Activated CD8-positive, alpha-beta T cell treated with anti-CD3 and anti-CD28 coated beads, Interleukin-2, amount 10 ng/mL, durations not matched to agents 7 days and 5 days (primary cell): Measurements from ENCODE around the gene NR0B1. TPM values are rescaled to one million over a fixed set of nuclear protein-coding genes. Genes with fewer than 3 reads are reported as not detected.

Experiments used
- ATAC-seq: fragments of 150-1000 bp; cut with Tn5 transposase; one replicate; pipeline ENCODE4 v1.10.0; 2021; ENCODE audit warnings: moderate library complexity
- CTCF ChIA-PET: fragments of 350-600 bp; sonication (Branson Sonifier 250); formaldehyde crosslinking; loops from one replicate; lab custom pipeline; 2021; ENCODE audit warnings: antibody characterized with exemption; lab: Charles Lee
- POLR2A ChIA-PET: fragments of 350-600 bp; sonication (Branson Sonifier 250); formaldehyde crosslinking; loops from one replicate; lab custom pipeline; 2021; ENCODE audit warnings: antibody characterized with exemption; lab: Charles Lee
- DNase-seq: peaks from one replicate; pipeline ENCODE4 v3.0.0-alpha.2; 2020
- H3K27ac Mint-ChIP-seq: one replicate; pipeline ENCODE4 v1.8.0; 2021; ENCODE audit warnings: mild to moderate bottlenecking, mixed read lengths
- H3K27me3 Mint-ChIP-seq: one replicate; pipeline ENCODE4 v1.8.0; 2021; ENCODE audit warnings: low read depth, mixed read lengths
- H3K36me3 Mint-ChIP-seq: one replicate; pipeline ENCODE4 v1.8.0; 2021; ENCODE audit warnings: low read depth, mixed read lengths
- H3K4me1 Mint-ChIP-seq: one replicate; pipeline ENCODE4 v1.8.0; 2021; ENCODE audit warnings: low read depth, mixed read lengths
- H3K4me3 Mint-ChIP-seq: one replicate; pipeline ENCODE4 v1.8.0; 2021; ENCODE audit warnings: mild to moderate bottlenecking, mixed read lengths
- H3K9me3 Mint-ChIP-seq: one replicate; pipeline ENCODE4 v1.8.0; 2022; ENCODE audit warnings: mixed read lengths; ENCODE audit not compliant: insufficient read depth
- total RNA-seq, 2 experiments: library from RNA; stranded (reverse); gene quantifications; one replicate each; pipeline ENCODE4 v1.2.3, GENCODE V29; 2021

NR0B1 gene
- total RNA-seq, 2 experiments from 2014 or later, result not detected

DNA sequence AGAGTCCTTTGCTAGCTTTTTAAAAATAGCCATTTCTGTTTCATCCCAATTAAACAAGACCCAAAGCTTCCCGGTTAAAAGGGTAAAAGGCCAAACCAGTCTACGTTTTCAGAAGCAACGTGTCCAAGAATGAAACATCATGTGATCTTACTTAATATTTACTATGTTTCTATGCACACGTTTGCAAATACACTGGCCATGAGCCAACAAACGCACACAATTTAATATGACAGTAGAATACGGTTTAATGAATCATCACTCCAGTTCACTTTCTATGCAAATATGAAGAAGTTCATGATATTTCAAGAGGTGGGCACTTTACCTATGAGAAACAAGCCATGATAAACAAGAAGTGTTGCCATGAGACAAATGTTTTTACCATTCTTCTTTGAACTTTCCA is 4.3 kb downstream of the NR0B1 start:
- DNase-seq (no peak), ATAC-seq (no peak)
- Mint-ChIP-seq H3K9me3 (no peaks in the 10 kb centered on the region), H3K36me3 (no peaks in the 10 kb centered on the region), H3K4me1 (no peaks in the 10 kb centered on the region), H3K27me3 (peaks cover 9% of the 10 kb centered on the region), H3K27ac (no peak overlapping the region), H3K4me3 (no peak overlapping the region)
- CTCF ChIA-PET, result no interaction called here
- POLR2A ChIA-PET, result no interaction called here

DNA sequence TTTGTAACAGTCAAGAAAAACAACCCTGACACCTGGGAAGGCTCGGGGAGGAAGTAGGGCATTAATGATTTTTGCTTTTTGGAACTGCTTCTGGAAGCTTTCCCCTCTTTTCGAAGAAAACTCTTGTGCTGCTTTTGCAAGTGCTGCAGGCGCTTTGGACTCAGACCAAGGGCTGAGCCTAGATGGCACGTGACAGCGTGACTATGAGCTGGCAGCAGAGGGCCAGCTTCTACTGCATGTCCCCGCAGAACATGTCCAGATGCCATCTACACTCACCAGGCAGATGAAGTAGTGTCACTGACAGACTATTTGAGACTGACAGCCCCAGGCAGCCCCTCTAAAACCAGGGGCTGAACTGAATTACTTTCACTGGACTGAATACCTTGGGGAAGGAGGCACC is 6.2 kb downstream of the NR0B1 start:
- H3K36me3 Mint-ChIP-seq, result no peaks in the 10 kb centered on the region
- DNase-seq (no peak), ATAC-seq (no peak)
- H3K4me1 Mint-ChIP-seq, result no peaks in the 10 kb centered on the region
- ChIA-PET POLR2A (interaction anchor here (0.6 kb wide), 1 partner anchor 231 kb away, joined by 3 read pairs; no protein-coding TSS in a partner anchor), CTCF (no interaction called here)
- H3K27me3 Mint-ChIP-seq, result peaks cover 5% of the 10 kb centered on the region
- no peak overlapping the region for H3K4me3 Mint-ChIP-seq
- no peak overlapping the region for H3K27ac Mint-ChIP-seq
- H3K9me3 Mint-ChIP-seq, result no peaks in the 10 kb centered on the region

DNA sequence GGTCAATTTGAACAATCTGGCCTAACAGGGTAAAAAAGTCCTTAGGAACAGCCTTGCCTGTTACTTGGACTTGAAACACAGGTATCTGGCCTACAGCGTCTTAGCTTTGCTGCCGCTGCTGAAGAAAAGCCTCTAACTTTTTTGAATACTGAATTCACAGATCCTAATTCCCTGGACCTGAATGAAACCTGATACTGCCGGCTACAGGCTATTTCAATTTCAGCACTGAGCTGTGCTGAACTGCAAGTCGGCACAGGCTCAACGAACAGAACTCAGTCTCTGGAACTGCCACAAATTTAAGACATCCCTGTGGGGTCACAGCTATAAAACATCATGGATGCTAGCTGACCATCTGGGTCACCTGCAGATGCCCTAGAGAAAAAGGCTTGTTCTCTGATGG is 7.2 kb downstream of the NR0B1 start:
- Mint-ChIP-seq H3K4me1 (no peaks in the 10 kb centered on the region), H3K27me3 (peaks cover 3% of the 10 kb centered on the region), H3K9me3 (no peaks in the 10 kb centered on the region), H3K27ac (no peak overlapping the region), H3K4me3 (no peak overlapping the region), H3K36me3 (no peaks in the 10 kb centered on the region)
- POLR2A ChIA-PET, result no interaction called here
- CTCF ChIA-PET, result no interaction called here
- ATAC-seq (no peak), DNase-seq (no peak)

DNA sequence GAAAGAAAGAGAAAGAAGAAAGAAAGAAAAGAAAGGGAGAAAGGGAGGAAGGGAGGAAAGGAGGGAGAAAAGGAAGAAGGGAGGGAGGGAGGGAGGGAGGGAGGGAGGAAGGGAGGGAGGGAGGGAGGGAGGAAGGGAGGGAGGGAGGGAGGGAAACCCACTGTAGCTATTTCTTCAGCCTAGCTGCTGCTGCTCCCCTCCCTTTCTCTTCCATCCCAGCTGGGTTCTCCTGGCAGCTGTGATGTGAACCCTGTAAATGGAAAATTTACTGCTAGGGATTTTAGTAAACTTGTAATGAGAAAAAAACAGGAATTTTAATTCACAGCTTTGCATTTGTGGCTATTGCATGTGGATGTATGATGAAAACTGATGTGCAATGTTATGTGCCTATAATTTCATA is 8.0 kb downstream of the NR0B1 start:
- Mint-ChIP-seq H3K4me3 (no peak overlapping the region), H3K27ac (no peak overlapping the region), H3K36me3 (no peaks in the 10 kb centered on the region), H3K27me3 (no peaks in the 10 kb centered on the region), H3K9me3 (no peaks in the 10 kb centered on the region), H3K4me1 (no peaks in the 10 kb centered on the region)
- ChIA-PET CTCF (no interaction called here), POLR2A (no interaction called here)
- ATAC-seq (no peak), DNase-seq (no peak)

DNA sequence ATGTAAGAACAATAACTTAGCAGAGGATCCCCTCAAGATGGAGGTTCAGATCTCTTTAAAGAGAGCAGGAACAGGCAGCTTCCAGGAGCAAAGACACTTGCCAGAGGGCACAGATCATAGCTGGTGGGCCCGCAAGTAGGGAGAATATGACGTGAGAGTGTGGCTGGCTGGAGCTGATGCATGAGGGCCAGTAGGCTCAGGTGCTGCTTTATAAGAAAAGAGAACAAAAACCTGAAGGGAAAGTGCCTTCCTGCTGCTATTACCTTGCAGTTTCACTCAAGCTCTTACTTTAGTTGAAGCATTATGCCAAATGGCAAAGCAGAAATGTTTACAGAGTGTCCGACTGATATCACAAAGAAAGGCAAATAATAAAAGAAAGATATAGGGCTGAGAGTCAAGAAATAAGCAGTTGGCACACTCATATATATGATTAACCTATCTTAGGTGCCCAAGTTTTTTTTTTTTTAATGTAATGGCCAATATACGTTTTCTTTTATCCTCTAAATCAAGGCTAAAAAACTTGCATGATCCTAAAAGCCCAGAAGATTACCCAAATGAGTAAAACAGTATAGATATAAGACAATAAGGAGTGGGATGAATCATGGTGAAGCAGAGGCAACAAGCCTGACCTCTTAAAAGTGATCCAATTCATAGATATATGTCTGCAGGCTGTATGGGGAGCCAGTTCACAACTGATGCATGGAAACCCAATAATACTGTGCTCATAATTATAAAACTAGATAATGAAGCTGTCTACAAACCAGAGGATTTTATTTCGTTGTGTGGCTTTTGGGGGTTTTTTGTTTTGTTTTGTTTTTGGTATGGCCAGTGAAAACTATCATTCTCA is 12.6 kb downstream of the NR0B1 start:
- DNase-seq (no peak), ATAC-seq (no peak)
- H3K36me3 Mint-ChIP-seq, result no peaks in the 10 kb centered on the region
- no peaks in the 10 kb centered on the region for H3K27me3 Mint-ChIP-seq
- H3K27ac Mint-ChIP-seq, result no peak overlapping the region
- CTCF ChIA-PET, result no interaction called here
- H3K9me3 Mint-ChIP-seq, result no peaks in the 10 kb centered on the region
- no peak overlapping the region for H3K4me3 Mint-ChIP-seq
- POLR2A ChIA-PET, result no interaction called here
- H3K4me1 Mint-ChIP-seq, result no peaks in the 10 kb centered on the region

DNA sequence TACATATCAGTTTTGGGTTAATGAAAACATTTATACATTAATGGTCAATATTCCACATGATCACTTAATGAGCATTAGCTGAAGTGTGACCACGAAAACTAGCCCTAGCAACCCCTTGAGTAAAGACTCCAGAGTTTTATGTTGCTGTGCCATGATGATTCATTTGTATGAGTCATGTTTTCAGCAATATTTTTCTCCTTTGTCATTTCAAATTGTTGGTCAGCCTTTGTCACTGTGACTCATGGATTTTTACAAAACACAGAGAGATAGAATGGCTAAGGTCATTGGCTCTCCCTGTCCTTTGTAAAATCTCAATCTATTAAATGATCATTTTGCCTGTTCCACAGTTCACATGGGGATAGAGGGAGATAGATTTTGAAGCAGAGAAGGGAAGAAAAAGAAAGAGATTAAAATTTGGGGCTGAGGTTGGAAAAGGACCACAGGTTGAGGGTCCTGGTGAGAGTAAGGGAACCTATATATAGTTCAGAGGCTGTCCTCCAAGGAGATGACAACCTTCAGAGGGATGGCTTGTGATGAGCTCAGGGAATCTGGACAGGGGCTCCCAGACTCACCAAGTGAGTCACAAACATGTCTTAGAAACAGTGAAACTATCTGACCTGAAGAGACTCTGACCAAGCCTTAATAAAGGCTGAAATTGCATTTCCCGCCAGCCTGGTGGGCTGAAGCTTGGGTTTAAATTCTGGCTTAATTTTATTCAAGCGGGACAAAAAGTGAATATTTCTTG is 25.6 kb downstream of the NR0B1 start:
- H3K4me1 Mint-ChIP-seq, result no peaks in the 10 kb centered on the region
- CTCF ChIA-PET, result interaction anchor here (0.6 kb wide), 1 partner anchor 132 kb away, joined by 3 read pairs; no protein-coding TSS in a partner anchor
- no peak overlapping the region for H3K27ac Mint-ChIP-seq
- H3K4me3 Mint-ChIP-seq, result no peak overlapping the region
- no peaks in the 10 kb centered on the region for H3K36me3 Mint-ChIP-seq
- no peak for DNase-seq
- POLR2A ChIA-PET, result no interaction called here
- no peaks in the 10 kb centered on the region for H3K9me3 Mint-ChIP-seq
- no peaks in the 10 kb centered on the region for H3K27me3 Mint-ChIP-seq
- ATAC-seq, result no peak

DNA sequence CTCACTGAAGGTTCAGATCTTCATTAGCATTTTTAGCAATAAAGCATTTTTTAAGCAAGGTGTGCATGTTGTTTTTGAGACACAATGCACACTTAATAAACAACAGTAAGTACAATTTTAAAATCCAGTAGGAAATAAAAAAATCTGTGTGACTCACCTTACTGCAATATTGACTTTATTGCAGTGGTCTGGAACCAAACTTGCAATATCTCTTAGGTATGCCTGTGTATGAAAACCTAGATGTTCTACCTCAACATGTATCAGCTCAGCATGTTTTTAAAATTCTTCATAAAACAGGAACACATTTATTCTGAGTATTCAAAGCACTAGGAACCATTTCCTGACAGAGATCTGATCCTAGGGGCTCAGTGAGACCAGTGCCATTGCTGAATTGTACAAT is 26.7 kb downstream of the NR0B1 start:
- ChIA-PET POLR2A (no interaction called here), CTCF (no interaction called here)
- ATAC-seq (no peak), DNase-seq (no peak)
- H3K36me3 Mint-ChIP-seq, result no peaks in the 10 kb centered on the region
- H3K4me1 Mint-ChIP-seq, result no peaks in the 10 kb centered on the region
- no peak overlapping the region for H3K27ac Mint-ChIP-seq
- H3K9me3 Mint-ChIP-seq, result no peaks in the 10 kb centered on the region
- no peaks in the 10 kb centered on the region for H3K27me3 Mint-ChIP-seq
- no peak overlapping the region for H3K4me3 Mint-ChIP-seq

DNA sequence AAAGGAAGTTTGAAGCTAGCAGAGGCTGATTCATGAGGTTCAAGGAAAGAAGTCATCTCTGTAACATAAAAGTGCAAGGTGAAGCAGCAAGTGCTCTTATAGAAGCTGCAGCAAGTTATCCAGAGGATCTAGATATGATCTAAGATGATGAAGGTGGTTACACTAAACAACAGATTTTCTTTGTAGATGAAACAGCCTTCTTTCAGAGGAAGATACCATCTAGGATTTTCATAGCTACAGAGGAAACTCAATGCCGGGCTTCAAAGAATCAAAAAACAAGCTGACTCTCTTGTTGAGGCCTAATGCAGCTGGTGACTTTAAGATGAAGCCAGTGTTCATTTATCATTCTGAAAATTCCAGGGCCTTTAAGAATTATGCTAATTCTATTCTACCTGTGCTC is 28.8 kb downstream of the NR0B1 start:
- CTCF ChIA-PET, result no interaction called here
- Mint-ChIP-seq H3K27me3 (no peaks in the 10 kb centered on the region), H3K4me1 (no peaks in the 10 kb centered on the region), H3K9me3 (no peaks in the 10 kb centered on the region), H3K4me3 (no peak overlapping the region), H3K36me3 (no peaks in the 10 kb centered on the region), H3K27ac (no peak overlapping the region)
- ATAC-seq (no peak), DNase-seq (no peak)
- POLR2A ChIA-PET, result no interaction called here

DNA sequence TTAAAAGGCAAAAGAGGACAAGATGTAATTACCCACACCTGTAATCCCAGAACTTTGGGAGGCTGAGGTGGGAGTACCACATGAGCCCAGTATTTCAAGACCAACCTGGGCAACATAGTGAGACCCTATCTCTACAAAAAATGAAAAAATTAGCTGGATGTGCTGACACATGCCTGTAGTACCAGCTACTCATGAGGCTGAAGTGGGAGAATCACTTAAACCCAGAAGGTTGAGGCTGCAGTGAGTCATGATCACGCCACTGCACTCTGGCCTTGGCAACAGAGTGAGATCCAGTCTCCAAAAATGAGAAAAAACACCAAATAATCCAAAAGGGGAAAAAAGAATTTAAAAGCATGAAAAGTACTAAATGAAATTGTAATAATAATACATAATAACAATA is 30.8 kb downstream of the NR0B1 start:
- no peaks in the 10 kb centered on the region for H3K9me3 Mint-ChIP-seq
- DNase-seq, result no peak
- no peak overlapping the region for H3K4me3 Mint-ChIP-seq
- H3K4me1 Mint-ChIP-seq, result no peaks in the 10 kb centered on the region
- CTCF ChIA-PET, result no interaction called here
- H3K27me3 Mint-ChIP-seq, result no peaks in the 10 kb centered on the region
- no peak overlapping the region for H3K27ac Mint-ChIP-seq
- POLR2A ChIA-PET, result no interaction called here
- H3K36me3 Mint-ChIP-seq, result no peaks in the 10 kb centered on the region
- ATAC-seq, result no peak

DNA sequence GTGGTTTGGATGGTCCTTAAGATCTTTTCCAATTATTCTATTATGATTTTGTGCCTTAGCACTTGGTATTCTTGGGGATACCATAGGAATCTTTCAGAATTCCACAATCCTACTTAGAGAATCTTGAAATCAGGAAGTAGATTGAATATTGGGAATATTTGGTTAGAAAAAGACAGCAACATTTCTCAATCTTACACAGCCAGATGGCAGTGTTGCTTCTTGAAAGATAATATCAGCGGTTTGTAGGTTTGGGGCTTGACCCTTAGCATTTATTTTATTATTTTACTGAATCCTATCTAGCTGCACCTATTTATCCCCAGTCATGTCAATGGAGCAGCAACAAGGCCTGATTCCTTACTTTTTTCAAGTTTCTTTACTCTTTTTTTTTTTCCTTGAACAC is 33.7 kb downstream of the NR0B1 start:
- Mint-ChIP-seq H3K4me1 (no peaks in the 10 kb centered on the region), H3K27me3 (no peaks in the 10 kb centered on the region), H3K4me3 (no peak overlapping the region), H3K27ac (no peak overlapping the region), H3K9me3 (no peaks in the 10 kb centered on the region), H3K36me3 (no peaks in the 10 kb centered on the region)
- ChIA-PET POLR2A (no interaction called here), CTCF (no interaction called here)
- DNase-seq (no peak), ATAC-seq (no peak)

DNA sequence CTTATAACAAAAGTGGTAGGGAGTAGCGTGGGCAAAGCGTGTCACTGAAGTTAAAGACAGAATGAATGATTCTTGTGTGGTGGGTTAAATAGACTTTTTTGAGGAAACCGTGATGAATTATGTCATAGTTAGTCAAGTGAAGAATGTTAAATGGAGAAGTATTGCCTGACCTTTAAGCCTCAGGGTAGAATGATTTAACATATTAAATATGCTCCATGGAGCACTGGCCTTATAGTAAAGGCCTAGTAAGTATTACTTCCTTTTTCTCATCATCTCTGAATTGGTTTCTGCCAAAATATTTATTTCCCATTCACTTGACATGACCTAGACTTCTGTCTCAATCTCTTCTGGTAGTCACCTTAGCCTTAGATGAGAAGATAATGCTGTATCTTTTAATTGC is 38.6 kb downstream of the NR0B1 start:
- Mint-ChIP-seq H3K27me3 (no peaks in the 10 kb centered on the region), H3K27ac (no peak overlapping the region), H3K4me1 (no peaks in the 10 kb centered on the region), H3K4me3 (no peak overlapping the region), H3K9me3 (no peaks in the 10 kb centered on the region), H3K36me3 (no peaks in the 10 kb centered on the region)
- ChIA-PET CTCF (no interaction called here), POLR2A (no interaction called here)
- ATAC-seq (no peak), DNase-seq (no peak)

DNA sequence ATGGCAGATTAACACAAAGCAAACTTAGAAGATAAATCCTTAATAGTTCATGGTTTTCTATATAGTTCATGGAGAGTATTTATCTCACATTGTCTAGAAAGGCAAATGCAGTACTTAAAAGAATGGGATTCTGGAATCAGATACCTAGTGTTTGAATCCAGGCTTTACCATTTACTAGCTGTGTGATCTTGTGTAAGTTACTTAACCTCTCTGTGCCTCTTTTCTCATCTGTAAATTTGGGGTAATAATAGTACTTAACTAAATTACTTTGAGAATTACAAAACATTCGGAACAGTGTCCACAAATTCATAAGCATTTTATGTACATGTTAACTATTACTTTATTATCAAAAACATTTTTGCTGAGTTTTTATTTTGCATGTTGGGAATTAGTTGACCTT is 46.4 kb downstream of the NR0B1 start:
- ChIA-PET CTCF (no interaction called here), POLR2A (no interaction called here)
- no peaks in the 10 kb centered on the region for H3K4me1 Mint-ChIP-seq
- H3K36me3 Mint-ChIP-seq, result no peaks in the 10 kb centered on the region
- no peaks in the 10 kb centered on the region for H3K9me3 Mint-ChIP-seq
- no peaks in the 10 kb centered on the region for H3K27me3 Mint-ChIP-seq
- ATAC-seq, result no peak
- H3K4me3 Mint-ChIP-seq, result no peak overlapping the region
- no peak for DNase-seq
- H3K27ac Mint-ChIP-seq, result no peak overlapping the region
